ENCODE results near the gene MAGEB17.

DNA sequence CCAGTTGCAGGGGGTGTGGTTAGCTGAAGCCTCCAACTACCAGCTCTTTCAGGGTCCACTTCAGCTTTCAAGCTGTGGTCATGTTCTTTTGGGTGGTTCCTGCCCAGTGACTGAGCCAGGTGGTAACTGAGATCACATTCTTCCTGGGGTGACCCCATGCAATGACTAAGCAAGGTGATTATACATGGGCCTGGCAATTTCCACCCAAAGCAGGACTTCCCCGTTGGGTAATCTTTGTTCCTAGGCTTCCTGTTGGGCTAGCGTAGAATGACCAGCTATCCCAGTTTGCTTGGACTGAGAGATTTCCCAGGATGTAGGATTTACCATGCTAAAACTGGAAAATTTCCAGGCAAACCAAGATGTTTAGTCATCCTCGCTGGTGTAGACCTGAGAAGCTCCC lies 18.4 kb upstream of the MAGEB17 start:
- TF ChIP-seq, protein P1, sequence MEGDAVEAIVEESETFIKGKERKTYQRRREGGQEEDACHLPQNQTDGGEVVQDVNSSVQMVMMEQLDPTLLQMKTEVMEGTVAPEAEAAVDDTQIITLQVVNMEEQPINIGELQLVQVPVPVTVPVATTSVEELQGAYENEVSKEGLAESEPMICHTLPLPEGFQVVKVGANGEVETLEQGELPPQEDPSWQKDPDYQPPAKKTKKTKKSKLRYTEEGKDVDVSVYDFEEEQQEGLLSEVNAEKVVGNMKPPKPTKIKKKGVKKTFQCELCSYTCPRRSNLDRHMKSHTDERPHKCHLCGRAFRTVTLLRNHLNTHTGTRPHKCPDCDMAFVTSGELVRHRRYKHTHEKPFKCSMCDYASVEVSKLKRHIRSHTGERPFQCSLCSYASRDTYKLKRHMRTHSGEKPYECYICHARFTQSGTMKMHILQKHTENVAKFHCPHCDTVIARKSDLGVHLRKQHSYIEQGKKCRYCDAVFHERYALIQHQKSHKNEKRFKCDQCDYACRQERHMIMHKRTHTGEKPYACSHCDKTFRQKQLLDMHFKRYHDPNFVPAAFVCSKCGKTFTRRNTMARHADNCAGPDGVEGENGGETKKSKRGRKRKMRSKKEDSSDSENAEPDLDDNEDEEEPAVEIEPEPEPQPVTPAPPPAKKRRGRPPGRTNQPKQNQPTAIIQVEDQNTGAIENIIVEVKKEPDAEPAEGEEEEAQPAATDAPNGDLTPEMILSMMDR (IDR thresholded peaks at IDR 0.05) = no peak
- no peak for TF ChIP-seq POLR2AphosphoS5 (IDR thresholded peaks at IDR 0.05)
- TF ChIP-seq POLR2A (IDR thresholded peaks at IDR 0.05; ENCODE audit: low read depth) = no peak
- no peak for TF ChIP-seq EP300 (IDR thresholded peaks at IDR 0.05)
